ENCODE results near the gene BMAL1. TPM values are rescaled to one million over a fixed set of nuclear protein-coding genes. Genes with fewer than 3 reads are reported as not detected.

Gene BMAL1
- polyA plus RNA-seq, 2 donors, result 9.1 to 9.2 TPM

DNA sequence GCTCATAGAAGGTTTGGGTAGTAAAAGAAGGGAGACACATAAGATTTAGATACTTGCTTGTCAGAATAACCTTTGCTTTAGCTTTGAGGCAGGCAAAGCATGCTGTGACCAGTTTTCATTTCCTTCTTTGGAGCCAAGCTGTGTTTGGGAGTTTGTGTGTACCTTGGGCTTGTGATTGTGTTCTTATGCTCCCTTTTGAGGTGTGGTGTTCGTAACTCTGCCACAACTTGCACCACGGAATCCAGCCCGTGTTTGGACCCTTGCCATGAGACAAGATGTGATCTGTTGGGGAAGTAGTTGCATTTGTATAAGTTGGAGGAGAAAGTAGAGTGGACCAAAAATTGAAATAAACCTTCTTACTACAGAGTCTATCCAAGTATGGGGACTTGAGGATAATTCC is 34.0 kb downstream of the BMAL1 start:
- H3K4me1 ChIP-seq (ENCODE audit: control insufficient read depth in 2 of 2, insufficient read depth in 2 of 2, low read length in 1 of 2), result peaks cover 9 to 33% of the 10 kb centered on the region in 2 donors
- 51 to 72% methylated on average over 3 of the region's 3 CpGs for WGBS, 2 donors
- H3K4me3 ChIP-seq (ENCODE audit: low read depth in 1 of 2, low read length in 2 of 2), result no peak overlapping the region
- peaks cover 0 to 3% of the 10 kb centered on the region in 2 donors for H3K36me3 ChIP-seq (ENCODE audit: control insufficient read depth in 2 of 2, insufficient read depth in 2 of 2, low read length in 1 of 2)
- peak overlapping the region in 1 of 2 donors; percentile 70 for H3K27ac ChIP-seq (ENCODE audit: low read depth in 2 of 2, low read length in 1 of 2)
- no peaks in the 10 kb centered on the region for H3K9me3 ChIP-seq (ENCODE audit: control insufficient read depth in 2 of 2, insufficient read depth in 1 of 2, low read depth in 1 of 2, low read length in 1 of 2)
- no peaks in the 10 kb centered on the region for H3K27me3 ChIP-seq (ENCODE audit: control insufficient read depth in 1 of 2, insufficient read depth in 2 of 2, low read length in 2 of 2)

DNA sequence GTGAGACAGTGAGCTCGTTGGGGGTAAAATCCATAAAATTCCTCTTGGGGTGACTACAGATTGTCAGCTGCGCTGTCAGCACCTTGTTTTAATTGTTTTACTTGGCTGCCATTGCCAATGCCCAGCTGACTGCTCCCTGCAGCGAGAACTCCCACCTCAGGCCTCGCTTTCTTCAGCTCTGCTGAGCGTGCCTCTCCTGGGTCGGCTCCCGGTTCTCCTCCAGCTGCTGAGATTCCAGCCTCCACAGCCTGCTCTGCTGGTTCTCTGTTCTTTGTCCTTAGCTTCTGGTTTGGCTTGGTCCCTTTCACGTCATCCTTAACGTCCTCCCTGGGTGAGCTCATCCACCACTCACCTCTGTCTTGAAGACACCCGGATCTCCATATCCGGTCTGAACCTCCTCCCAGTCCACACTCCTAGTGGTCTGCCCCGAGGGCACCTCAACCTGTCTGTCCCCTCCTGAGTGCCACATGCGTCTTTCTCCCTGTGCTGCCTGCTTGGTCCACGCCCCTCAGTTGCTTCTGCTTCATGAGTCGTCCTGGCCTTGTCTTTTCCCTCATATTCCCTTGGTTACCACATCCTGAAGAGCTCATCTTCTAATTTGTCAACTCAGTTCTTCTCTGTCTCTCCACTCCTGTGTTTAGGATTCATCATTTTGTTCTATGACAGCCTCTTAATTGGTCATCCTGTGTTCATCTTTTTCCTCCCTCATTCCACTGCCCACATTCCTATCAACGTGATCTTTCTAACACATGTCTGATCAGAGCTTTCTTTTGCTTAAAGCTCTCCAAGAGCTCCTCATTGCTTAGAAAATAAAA is 35.6 kb downstream of the BMAL1 start:
- Histone ChIP-seq H3K4me1 (ENCODE audit: control insufficient read depth in 2 of 2, insufficient read depth in 2 of 2, low read length in 1 of 2) (peaks cover 11 to 29% of the 10 kb centered on the region in 2 donors), H3K27me3 (ENCODE audit: control insufficient read depth in 1 of 2, insufficient read depth in 2 of 2, low read length in 2 of 2) (no peaks in the 10 kb centered on the region), H3K36me3 (ENCODE audit: control insufficient read depth in 2 of 2, insufficient read depth in 2 of 2, low read length in 1 of 2) (peaks cover 0 to 3% of the 10 kb centered on the region in 2 donors), H3K27ac (ENCODE audit: low read depth in 2 of 2, low read length in 1 of 2) (peak overlapping the region; percentile 23 to 64), H3K4me3 (ENCODE audit: low read depth in 1 of 2, low read length in 2 of 2) (no peak overlapping the region), H3K9me3 (ENCODE audit: control insufficient read depth in 2 of 2, insufficient read depth in 1 of 2, low read depth in 1 of 2, low read length in 1 of 2) (no peaks in the 10 kb centered on the region)
- WGBS, 2 donors, result 71 to 75% methylated on average over 16 of the region's 16 CpGs

DNA sequence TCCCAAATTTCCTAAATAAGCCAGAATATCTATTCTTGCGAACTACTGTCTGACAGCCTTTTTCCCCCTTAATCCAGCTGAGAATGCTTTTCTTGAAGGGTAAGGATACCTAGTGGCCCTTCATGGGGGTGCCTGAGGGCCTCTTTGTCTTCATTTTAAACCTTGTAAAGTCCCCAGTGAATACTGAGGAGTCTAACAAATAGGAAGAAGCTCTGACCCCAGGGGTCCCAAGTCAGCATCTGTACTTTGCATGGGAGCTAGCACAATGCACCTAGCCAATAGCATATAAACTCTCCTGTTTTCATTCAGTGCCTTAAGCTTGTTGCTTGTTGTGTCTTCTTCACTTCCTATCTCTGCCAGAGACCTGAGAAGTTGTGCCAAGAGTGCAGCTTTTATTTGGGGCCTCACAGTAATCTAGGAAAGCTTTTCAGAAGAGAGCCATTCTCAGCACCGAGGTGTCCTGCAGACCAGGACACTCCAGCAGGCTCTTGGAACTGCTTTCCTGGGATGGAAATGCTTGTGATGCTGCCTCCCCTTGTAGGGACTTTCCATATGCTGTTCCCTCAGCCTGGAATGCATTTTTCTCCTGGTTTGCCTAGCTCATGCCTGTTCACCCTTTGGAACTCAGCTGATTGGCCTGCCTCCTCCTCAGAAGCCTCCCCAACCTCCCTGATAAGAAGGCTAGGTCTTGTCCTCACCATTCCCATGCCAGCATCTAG is 37.2 kb downstream of the BMAL1 start:
- no peaks in the 10 kb centered on the region for H3K9me3 ChIP-seq (ENCODE audit: control insufficient read depth in 2 of 2, insufficient read depth in 1 of 2, low read depth in 1 of 2, low read length in 1 of 2)
- peaks cover 0 to 3% of the 10 kb centered on the region in 2 donors for H3K36me3 ChIP-seq (ENCODE audit: control insufficient read depth in 2 of 2, insufficient read depth in 2 of 2, low read length in 1 of 2)
- no peaks in the 10 kb centered on the region for H3K27me3 ChIP-seq (ENCODE audit: control insufficient read depth in 1 of 2, insufficient read depth in 2 of 2, low read length in 2 of 2)
- H3K4me3 ChIP-seq (ENCODE audit: low read depth in 1 of 2, low read length in 2 of 2), result no peak overlapping the region
- 60 to 75% methylated on average over 2 of the region's 2 CpGs for WGBS, 2 donors
- H3K27ac ChIP-seq (ENCODE audit: low read depth in 2 of 2, low read length in 1 of 2), result no peak overlapping the region
- peaks cover 11 to 25% of the 10 kb centered on the region in 2 donors for H3K4me1 ChIP-seq (ENCODE audit: control insufficient read depth in 2 of 2, insufficient read depth in 2 of 2, low read length in 1 of 2)

DNA sequence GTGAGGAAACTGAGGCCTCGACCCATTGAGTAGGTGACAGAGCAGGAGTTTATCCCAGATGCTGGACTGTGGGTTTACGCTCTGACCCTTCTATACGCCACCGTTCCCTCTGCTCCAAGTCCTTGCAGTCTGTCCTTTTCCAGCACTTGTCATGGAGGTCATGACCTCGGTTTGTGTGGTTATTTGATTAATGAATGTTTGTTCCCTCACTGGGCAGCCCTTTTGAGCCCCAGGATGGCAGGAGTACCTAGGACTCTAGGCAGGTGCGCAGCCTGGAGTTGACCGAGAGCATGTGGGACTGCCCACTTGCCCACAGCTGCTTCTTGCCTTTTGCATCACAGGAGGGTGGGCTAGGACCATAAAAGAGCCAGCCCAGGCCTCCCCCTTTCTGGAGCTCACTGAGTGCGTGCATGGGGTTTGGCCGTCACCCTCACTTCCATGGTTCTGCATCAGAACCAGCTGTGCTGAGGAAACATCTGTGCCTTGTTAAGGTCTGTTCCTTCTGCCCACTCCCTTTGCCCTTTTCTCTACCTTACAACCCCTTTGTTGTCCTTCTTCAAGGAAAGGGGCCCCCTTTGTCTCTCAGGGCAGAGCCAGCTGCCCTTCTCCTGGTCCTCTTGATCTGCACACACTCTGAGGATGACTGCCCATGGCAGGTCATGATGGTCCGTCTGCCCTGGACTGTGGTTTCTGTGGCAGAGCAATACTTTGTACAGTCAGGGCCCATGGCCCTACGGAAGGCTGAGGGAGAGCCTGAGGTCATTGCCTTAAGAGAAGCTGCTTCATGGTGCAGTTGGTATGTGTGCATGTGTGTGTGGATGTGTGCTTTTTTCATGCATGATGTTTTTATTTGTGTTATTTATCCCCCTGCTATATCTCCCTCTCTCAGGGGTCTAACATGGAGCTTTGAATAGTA is 38.2 kb downstream of the BMAL1 start:
- Histone ChIP-seq H3K4me3 (ENCODE audit: low read depth in 1 of 2, low read length in 2 of 2) (no peak overlapping the region), H3K9me3 (ENCODE audit: control insufficient read depth in 2 of 2, insufficient read depth in 1 of 2, low read depth in 1 of 2, low read length in 1 of 2) (no peaks in the 10 kb centered on the region), H3K27ac (ENCODE audit: low read depth in 2 of 2, low read length in 1 of 2) (no peak overlapping the region), H3K4me1 (ENCODE audit: control insufficient read depth in 2 of 2, insufficient read depth in 2 of 2, low read length in 1 of 2) (peaks cover 11 to 23% of the 10 kb centered on the region in 2 donors), H3K27me3 (ENCODE audit: control insufficient read depth in 1 of 2, insufficient read depth in 2 of 2, low read length in 2 of 2) (no peaks in the 10 kb centered on the region), H3K36me3 (ENCODE audit: control insufficient read depth in 2 of 2, insufficient read depth in 2 of 2, low read length in 1 of 2) (peaks cover 0 to 3% of the 10 kb centered on the region in 2 donors)
- WGBS, 2 donors, result 88 to 90% methylated on average over 11 of the region's 11 CpGs

DNA sequence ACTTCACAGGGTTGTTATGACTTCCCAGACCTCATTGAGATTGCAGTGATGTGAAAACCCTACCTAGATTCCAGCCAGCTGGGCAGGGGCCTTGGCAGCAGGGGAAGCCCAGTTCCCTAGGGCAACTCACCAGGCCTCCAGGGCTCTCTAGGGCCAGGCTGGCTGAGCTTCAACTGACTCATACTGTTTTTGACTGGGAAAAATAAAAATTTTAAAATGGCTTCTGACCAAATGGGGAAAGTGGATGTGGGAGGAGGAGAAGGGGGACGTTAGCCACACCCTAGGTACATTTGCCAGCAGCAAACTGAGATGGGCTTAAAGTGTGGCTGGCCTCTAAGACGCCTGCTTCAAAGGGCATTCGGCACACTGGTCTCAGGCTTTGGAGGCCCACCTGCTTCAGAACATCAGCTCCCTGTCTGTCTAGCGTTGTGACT is 39.0 kb downstream of the BMAL1 start:
- no peaks in the 10 kb centered on the region for H3K27me3 ChIP-seq (ENCODE audit: control insufficient read depth in 1 of 2, insufficient read depth in 2 of 2, low read length in 2 of 2)
- WGBS, 2 donors, result 41 to 63% methylated on average over 4 of the region's 4 CpGs
- peaks cover 0 to 3% of the 10 kb centered on the region in 2 donors for H3K36me3 ChIP-seq (ENCODE audit: control insufficient read depth in 2 of 2, insufficient read depth in 2 of 2, low read length in 1 of 2)
- no peak overlapping the region for H3K4me3 ChIP-seq (ENCODE audit: low read depth in 1 of 2, low read length in 2 of 2)
- H3K9me3 ChIP-seq (ENCODE audit: control insufficient read depth in 2 of 2, insufficient read depth in 1 of 2, low read depth in 1 of 2, low read length in 1 of 2), result no peaks in the 10 kb centered on the region
- H3K4me1 ChIP-seq (ENCODE audit: control insufficient read depth in 2 of 2, insufficient read depth in 2 of 2, low read length in 1 of 2), result peaks cover 11 to 19% of the 10 kb centered on the region in 2 donors
- no peak overlapping the region for H3K27ac ChIP-seq (ENCODE audit: low read depth in 2 of 2, low read length in 1 of 2)

DNA sequence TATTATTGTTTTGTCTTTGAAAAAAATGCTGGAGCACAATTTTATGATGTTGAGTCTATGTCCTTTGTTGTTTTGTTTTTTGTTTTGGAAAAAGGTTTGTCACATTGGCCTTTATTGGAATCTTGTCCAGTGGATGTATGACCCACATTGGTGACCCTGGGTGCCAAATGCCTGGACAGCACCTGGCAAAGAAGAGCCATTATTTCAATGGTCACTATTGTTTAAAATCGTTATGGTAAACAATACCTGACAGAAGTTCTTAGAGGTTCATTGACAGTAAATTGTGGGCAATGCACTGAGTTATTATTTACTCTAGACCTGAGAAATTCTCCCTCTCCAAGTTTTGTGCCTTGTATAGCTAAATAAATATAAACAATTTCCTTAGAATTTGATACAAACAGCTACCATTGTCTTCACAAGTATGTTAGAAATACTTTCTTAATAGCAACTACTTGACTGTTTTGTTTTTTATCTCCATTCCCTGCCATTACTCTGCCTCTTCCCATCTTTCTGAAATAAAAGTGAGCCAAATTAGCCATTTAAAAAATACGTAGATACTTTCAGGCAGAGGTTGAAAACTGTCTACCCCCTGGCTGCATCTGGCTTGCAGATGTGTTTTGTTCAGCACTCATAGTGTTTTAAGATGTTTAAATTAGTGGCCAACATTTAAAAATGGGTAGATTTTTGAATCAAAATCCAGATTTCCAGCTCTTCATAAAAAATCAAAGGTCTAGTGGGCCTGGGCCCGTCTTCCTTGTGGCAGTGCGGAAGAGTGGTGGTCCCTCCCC is 39.9 kb downstream of the BMAL1 start:
- Histone ChIP-seq H3K4me1 (ENCODE audit: control insufficient read depth in 2 of 2, insufficient read depth in 2 of 2, low read length in 1 of 2) (peaks cover 11 to 18% of the 10 kb centered on the region in 2 donors), H3K27ac (ENCODE audit: low read depth in 2 of 2, low read length in 1 of 2) (no peak overlapping the region), H3K4me3 (ENCODE audit: low read depth in 1 of 2, low read length in 2 of 2) (no peak overlapping the region), H3K27me3 (ENCODE audit: control insufficient read depth in 1 of 2, insufficient read depth in 2 of 2, low read length in 2 of 2) (no peaks in the 10 kb centered on the region), H3K36me3 (ENCODE audit: control insufficient read depth in 2 of 2, insufficient read depth in 2 of 2, low read length in 1 of 2) (peaks cover 0 to 3% of the 10 kb centered on the region in 2 donors), H3K9me3 (ENCODE audit: control insufficient read depth in 2 of 2, insufficient read depth in 1 of 2, low read depth in 1 of 2, low read length in 1 of 2) (no peaks in the 10 kb centered on the region)
- WGBS, 2 donors, result 76 to 77% methylated on average over 4 of the region's 4 CpGs

DNA sequence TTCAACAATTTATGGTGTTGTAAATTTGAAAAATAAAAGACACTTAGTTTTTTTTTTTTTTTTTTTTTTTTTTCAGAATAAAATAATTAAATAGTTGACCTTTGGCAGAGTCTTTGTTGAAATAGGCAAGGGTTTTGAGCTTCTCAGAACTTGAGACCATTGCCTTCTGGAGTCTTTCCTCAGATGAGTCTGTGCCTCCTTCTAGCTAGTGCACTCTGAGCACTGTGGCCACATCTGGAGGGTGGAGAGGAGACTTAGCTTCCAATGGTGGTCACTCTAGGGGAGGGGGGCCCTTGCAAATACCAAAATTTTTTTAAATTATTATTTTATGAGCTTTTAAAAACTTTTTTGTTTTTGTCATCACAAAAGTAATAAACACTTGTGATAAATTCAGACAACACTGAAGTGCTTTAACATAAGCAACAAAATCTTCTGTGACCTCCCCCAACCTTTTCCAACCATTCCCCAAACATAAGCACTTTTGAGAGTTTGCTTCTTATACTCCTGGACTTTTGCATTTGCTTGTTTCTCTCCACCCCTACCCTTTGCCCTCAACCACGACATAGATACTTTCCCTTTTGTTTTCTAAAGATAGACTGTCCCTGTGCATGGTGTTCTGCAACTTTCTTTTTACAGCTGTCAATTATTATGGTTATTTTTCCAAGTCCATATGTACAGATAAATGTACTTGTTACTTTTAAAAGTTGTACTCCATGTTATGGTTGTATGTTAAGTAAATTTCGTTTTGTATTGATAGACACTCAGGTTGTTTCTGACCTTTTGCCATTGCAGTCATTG is 41.1 kb downstream of the BMAL1 start:
- Histone ChIP-seq H3K27me3 (ENCODE audit: control insufficient read depth in 1 of 2, insufficient read depth in 2 of 2, low read length in 2 of 2) (no peaks in the 10 kb centered on the region), H3K4me3 (ENCODE audit: low read depth in 1 of 2, low read length in 2 of 2) (no peak overlapping the region), H3K9me3 (ENCODE audit: control insufficient read depth in 2 of 2, insufficient read depth in 1 of 2, low read depth in 1 of 2, low read length in 1 of 2) (no peaks in the 10 kb centered on the region), H3K36me3 (ENCODE audit: control insufficient read depth in 2 of 2, insufficient read depth in 2 of 2, low read length in 1 of 2) (no peaks in the 10 kb centered on the region), H3K4me1 (ENCODE audit: control insufficient read depth in 2 of 2, insufficient read depth in 2 of 2, low read length in 1 of 2) (peaks cover 9 to 13% of the 10 kb centered on the region in 2 donors), H3K27ac (ENCODE audit: low read depth in 2 of 2, low read length in 1 of 2) (no peak overlapping the region)
- WGBS, 2 donors, result 32 to 33% methylated on average over 2 of the region's 2 CpGs

DNA sequence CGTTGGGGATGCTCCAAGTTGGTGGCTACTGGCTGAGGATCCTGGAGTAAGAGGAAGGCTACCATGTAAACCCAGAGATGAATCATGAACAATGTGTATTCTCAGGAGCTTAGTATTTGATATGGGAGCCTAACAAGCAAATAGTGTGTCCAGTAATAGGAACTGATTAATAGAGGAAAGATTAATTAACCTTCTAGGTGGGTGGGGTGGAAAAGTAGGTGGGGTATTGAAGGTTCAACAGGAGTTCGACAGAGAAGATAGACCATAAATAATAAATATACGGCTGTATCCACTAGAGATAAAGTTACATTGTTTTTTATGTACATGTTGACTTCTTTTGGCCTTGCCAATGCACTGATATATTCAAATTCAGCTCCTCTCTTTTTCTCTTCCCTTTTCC is 43.1 kb downstream of the BMAL1 start:
- 87 to 92% methylated on average over 3 of the region's 3 CpGs for WGBS, 2 donors
- no peak overlapping the region for H3K27ac ChIP-seq (ENCODE audit: low read depth in 2 of 2, low read length in 1 of 2)
- peaks cover 7% of the 10 kb centered on the region in 2 donors for H3K4me1 ChIP-seq (ENCODE audit: control insufficient read depth in 2 of 2, insufficient read depth in 2 of 2, low read length in 1 of 2)
- no peaks in the 10 kb centered on the region for H3K27me3 ChIP-seq (ENCODE audit: control insufficient read depth in 1 of 2, insufficient read depth in 2 of 2, low read length in 2 of 2)
- no peaks in the 10 kb centered on the region for H3K9me3 ChIP-seq (ENCODE audit: control insufficient read depth in 2 of 2, insufficient read depth in 1 of 2, low read depth in 1 of 2, low read length in 1 of 2)
- no peak overlapping the region for H3K4me3 ChIP-seq (ENCODE audit: low read depth in 1 of 2, low read length in 2 of 2)
- H3K36me3 ChIP-seq (ENCODE audit: control insufficient read depth in 2 of 2, insufficient read depth in 2 of 2, low read length in 1 of 2), result no peaks in the 10 kb centered on the region

All from esophagus (tissue), 2 donors.